ENCODE results near the gene HDHD2. TPM values are rescaled to one million over a fixed set of nuclear protein-coding genes. Genes with fewer than 3 reads are reported as not detected.
A peak's percentile ranks its signal among the peaks of the same experiment; 100 is the strongest.

The HDHD2 gene
- total RNA-seq, 4 donors from 2014 or later, result 12.9 to 30.0 (median 15.9) TPM

- H3K4me3 ChIP-seq (ENCODE audit: low read depth, poor library complexity, severe bottlenecking), result no peak overlapping the region
- TF ChIP-seq POLR2A (IDR thresholded peaks at IDR 0.05), result no peak
- TF ChIP-seq, protein P1, sequence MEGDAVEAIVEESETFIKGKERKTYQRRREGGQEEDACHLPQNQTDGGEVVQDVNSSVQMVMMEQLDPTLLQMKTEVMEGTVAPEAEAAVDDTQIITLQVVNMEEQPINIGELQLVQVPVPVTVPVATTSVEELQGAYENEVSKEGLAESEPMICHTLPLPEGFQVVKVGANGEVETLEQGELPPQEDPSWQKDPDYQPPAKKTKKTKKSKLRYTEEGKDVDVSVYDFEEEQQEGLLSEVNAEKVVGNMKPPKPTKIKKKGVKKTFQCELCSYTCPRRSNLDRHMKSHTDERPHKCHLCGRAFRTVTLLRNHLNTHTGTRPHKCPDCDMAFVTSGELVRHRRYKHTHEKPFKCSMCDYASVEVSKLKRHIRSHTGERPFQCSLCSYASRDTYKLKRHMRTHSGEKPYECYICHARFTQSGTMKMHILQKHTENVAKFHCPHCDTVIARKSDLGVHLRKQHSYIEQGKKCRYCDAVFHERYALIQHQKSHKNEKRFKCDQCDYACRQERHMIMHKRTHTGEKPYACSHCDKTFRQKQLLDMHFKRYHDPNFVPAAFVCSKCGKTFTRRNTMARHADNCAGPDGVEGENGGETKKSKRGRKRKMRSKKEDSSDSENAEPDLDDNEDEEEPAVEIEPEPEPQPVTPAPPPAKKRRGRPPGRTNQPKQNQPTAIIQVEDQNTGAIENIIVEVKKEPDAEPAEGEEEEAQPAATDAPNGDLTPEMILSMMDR (IDR thresholded peaks at IDR 0.05), result no peak
- intact Hi-C loops (cut with DNase I; ENCODE audit: low total_unique reads), result no loop called here
- DNase-seq (ENCODE audit: low spot score in 2 of 2), result no peak
These were observed 1.1 kb upstream of the HDHD2 start for GRCh38 chr18:47151439-47151838.

DNA sequence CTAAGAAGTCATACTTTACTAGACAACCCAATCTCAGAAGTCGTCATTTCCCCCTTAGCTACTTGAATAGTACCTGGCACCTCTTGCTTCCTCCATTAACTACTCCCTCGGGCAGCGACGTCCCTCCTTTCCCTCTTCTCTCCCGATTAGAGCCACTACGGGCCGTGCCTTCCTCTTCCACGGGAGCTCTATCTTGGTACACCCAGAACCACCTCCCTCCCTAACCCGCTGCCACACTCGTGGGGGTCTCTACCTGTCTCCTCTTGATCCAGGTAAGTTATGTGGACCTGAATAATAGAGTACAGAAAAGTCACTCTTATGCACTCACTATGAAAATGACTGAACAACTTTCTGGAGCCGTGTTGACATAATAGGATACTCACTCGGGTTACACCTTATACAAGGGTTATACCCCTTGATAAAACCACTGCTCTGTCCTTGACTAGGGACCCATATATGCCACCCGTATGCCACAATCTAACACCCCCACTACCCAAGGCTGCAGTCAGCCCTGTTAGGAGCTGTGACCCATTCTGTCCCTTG lies 595 bp upstream of the HDHD2 start:
- intact Hi-C loops (cut with DNase I; ENCODE audit: low total_unique reads), result no loop called here
- 5 to 6% methylated on average over 13 of the region's 13 CpGs for WGBS, 2 donors
- peak overlapping the region; percentile 66 for H3K4me3 ChIP-seq (ENCODE audit: low read depth, poor library complexity, severe bottlenecking)
- TF ChIP-seq, protein P1 (IDR thresholded peaks at IDR 0.05), result no peak
- TF ChIP-seq POLR2A (IDR thresholded peaks at IDR 0.05), result no peak
- peak in 1 of 2 donors; percentile 16 for DNase-seq (ENCODE audit: low spot score in 2 of 2)

DNA sequence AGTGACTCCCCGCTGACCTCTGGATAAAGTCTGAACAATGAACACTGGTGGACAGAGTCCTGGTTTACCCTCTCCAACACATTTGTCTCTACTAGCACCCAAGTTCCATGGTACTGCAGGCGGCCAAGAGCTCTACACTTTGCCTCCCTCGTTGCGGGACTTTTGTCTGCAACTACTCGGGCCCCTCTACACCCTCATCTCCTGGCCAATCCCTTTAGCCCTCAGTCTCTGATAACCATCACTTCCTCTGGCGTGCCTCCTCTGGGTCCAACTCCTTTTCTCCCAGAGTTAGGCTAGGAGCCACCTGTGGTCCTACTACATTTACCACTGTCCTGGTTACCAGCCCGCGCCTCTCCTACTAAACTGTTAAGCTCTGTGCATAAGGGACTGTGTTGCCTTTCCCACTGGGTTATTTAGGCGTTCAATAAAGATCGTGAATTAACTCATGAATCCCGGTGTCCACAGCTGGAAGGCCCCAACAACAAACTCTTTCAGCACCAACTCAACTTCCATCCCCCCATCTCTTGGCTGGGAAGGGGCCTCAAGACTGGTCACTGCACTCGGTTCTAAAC lies 757 bp downstream of the HDHD2 start:
- intact Hi-C loops (cut with DNase I; ENCODE audit: low total_unique reads), result no loop called here
- peak overlapping the region; percentile 66 for H3K4me3 ChIP-seq (ENCODE audit: low read depth, poor library complexity, severe bottlenecking)
- WGBS, 2 donors, result 25 to 30% methylated on average over 12 of the region's 12 CpGs
- no peak for TF ChIP-seq POLR2A (IDR thresholded peaks at IDR 0.05)
- TF ChIP-seq, protein P1 (IDR thresholded peaks at IDR 0.05), result no peak
- no peak for DNase-seq (ENCODE audit: low spot score in 2 of 2)

GRCh38 chr18:47146206-47146605 lies 4.1 kb downstream of the HDHD2 start:
- DNase-seq (ENCODE audit: low spot score in 2 of 2), result no peak
- no peak for TF ChIP-seq POLR2A (IDR thresholded peaks at IDR 0.05)
- TF ChIP-seq, protein P1 (IDR thresholded peaks at IDR 0.05), result no peak
- intact Hi-C loops (cut with DNase I; ENCODE audit: low total_unique reads), result no loop called here
- H3K4me3 ChIP-seq (ENCODE audit: low read depth, poor library complexity, severe bottlenecking), result no peak overlapping the region
- 93 to 96% methylated on average over 3 of the region's 3 CpGs for WGBS, 2 donors

DNA sequence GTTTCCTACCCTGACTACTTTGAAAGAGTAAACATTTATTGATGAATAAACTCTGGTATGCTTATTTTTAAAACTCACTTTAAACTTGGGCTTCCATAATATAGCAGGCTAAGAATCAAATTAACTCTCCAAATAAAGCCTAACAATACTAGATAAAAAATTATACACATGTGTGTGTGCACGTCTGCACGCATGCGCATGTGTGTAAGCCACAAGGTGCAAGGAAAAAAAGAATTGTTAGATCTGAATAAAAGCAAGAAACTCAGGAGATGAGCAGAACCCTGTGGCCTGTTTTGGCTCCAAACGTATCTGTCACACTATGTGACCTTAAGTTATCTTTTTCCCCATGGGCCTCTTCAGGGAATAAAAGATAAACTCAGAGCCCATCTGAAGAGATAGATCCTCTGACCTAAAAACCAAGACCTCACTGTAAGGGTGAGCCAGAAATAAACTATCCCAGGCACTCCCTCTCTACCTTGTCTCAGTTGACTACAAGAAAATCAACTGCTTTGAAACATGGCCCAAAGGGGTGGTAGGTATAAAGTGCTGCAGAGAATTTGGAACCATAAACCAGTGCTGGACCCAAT lies 6.3 kb downstream of the HDHD2 start:
- no peak for DNase-seq (ENCODE audit: low spot score in 2 of 2)
- intact Hi-C loops (cut with DNase I; ENCODE audit: low total_unique reads), result no loop called here
- no peak for TF ChIP-seq POLR2A (IDR thresholded peaks at IDR 0.05)
- TF ChIP-seq, protein P1 (IDR thresholded peaks at IDR 0.05), result no peak
- 95 to 99% methylated on average over 4 of the region's 4 CpGs for WGBS, 2 donors
- H3K4me3 ChIP-seq (ENCODE audit: low read depth, poor library complexity, severe bottlenecking), result no peak overlapping the region

All from lower leg skin (tissue), 4 donors.